Stimulated activated CD8-positive, alpha-beta memory T cell treated with anti-CD3 and anti-CD28 coated beads, Interleukin-2, amount 100 ng/mL, for 1 hour (primary cell): ENCODE results near the gene WT1.
"Not testable (repeated sequence)": the region's sequence is repeated elsewhere in the genome, so short reads cannot be mapped to it uniquely, and the experiment has no call there.

Experiments
- DNase-seq, 2 donors: peaks; one replicate each; pipeline ENCODE4 v3.0.0-alpha.2; 2020; ENCODE audit warnings: low read depth in 2 of 2

WT1 gene

DNA sequence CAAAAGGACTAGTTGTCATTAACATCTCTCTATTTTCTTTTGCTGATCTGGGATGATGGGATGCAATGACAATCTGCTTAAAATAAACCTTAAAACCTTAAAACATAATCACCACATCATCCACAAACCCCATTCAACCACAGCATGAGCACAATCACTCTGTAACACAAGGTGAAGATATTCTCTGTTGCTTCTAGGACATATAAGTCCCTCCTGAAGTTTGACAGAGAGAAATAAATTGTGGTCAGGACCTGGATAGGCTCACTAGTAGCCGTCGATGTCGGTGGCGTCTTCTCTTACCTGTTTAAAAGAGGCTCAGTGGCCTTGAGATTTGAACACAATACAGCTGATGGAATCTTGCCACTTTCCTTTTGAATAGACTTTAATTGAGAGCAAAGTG lies 47.9 kb downstream of the WT1 start:
- no peak for DNase-seq

DNA sequence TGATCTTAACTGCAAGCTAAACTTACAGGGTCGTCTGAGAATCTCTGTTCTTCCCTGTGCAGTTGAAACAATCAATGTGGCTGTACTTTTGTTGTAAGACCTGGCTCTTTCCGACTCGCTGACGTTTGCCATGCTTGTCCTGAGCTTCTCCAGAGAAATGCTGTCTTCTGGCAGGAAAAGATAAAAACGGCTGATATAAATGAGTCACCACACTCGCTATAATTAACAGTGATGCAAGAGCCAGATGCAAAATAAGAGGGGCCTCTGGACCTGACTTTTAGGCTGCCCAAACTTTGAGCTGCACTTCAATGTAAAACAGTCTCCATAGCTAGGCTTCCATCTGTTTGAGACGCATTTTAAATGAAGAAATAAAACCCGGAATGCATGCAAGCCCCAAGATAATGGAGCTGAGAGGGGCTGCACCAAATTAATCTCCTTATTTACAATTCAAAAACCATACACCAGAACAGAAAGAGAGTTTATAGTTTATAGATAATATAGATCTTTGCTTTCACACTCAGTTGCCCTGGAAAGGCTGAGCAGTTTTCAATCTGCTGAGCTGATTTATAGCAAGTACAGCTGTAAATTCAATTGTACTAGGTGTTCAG lies 48.5 kb downstream of the WT1 start:
- no peak for DNase-seq

DNA sequence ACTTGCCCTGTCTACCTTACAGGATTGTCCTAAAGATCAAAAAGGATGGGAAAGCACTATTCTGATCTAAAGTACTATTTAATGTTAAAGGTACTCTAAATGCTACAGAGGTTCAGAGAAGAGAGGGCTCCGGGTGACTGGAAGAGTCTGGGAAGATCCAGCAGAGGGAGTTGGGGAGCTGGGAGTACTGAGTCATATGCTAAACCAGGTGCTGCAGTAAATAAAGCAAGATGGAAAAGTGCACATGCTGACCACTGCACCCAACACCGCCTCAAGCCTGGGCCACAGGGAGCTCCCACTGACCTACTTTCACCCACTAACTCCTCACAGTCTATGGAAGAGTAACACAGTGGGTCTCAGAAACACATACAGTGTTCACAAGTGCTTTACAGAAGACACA lies 49.3 kb downstream of the WT1 start:
- no peak for DNase-seq

DNA sequence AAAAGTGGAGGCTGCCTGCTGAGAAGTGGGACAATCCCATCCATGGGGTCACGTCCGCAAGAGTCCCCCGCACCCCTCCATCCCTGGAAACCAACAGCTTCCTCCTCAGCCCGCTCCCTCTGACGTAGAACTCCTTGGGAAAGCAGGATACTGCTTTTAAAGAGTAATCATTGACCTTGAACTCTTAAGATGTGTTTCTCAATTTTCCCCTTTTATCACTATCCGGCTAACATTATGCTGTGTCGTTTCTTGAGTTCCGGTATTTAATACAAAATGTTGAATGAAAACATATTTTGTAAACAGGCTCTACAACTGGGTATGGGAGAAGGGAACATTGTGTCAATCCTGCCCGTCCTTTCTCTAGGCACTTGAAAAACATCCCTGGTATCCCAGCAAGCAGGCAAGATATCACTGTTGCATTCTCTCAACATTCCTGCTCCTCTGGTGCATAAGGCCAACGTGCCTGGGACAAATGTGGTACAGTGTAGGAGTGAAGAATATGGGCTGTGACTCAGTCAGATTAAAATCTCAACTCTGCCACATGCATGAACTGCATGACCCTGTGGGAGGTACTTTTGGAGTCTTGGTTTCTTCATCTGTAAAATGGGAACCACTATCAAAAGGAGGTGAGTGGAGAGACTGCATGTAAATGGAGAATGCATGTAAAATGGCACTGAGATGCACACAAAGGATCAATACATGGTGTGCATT lies 52.8 kb downstream of the WT1 start:
- no peak for DNase-seq

DNA sequence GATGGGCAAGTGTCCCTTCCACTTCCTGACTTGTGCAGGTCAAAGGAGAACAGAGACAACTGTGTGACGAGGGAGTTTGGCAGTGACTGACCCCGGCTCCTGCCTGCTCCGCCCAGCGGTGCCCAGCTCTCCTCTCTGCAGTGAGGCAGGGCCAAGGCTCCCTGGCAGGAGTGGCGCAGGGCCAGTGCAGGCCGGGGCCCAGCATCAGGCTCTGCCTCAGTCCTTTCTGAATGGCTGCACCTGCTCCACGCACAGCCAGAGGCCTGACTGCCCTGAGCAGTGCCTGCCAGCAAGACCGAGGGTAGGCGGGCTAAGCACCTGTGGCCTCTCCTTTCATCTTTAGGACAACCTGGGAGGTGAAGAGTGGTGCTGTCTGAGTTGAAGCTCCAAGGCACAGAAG lies 54.2 kb downstream of the WT1 start:
- DNase-seq: no peak

- DNase-seq: no peak
Measured at GRCh38 chr11:32379719-32380118, 55.6 kb downstream of the WT1 start.

- DNase-seq: no peak
Measured at GRCh38 chr11:32375826-32376225, 59.5 kb downstream of the WT1 start.

- DNase-seq: no peak
Measured at GRCh38 chr11:32374261-32374711, 61.1 kb downstream of the WT1 start.

GRCh38 chr11:32369987-32370386 lies 65.4 kb downstream of the WT1 start:
- not testable (repeated sequence) for DNase-seq

- no peak for DNase-seq
Measured at GRCh38 chr11:32366666-32367065, 68.7 kb downstream of the WT1 start.

DNA sequence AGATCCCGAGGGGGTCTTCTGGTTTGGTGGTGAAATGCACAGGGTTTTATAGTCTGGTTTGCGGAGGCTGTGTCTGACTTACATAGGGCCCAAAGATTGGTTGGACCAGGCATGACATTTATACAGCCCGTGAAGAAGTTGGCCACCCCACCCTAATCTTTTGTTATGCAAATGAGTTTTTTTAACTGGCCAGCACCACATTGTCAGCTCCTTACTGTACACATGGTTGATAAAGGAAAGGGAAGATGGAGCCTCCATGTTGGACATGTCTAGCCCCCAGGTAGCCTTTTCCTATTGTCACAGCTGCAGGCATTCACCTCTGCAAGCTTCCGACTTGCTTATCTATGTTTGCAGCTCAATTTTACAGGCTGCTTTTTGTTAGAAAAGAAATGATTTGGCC lies 70.1 kb downstream of the WT1 start:
- DNase-seq: no peak

DNA sequence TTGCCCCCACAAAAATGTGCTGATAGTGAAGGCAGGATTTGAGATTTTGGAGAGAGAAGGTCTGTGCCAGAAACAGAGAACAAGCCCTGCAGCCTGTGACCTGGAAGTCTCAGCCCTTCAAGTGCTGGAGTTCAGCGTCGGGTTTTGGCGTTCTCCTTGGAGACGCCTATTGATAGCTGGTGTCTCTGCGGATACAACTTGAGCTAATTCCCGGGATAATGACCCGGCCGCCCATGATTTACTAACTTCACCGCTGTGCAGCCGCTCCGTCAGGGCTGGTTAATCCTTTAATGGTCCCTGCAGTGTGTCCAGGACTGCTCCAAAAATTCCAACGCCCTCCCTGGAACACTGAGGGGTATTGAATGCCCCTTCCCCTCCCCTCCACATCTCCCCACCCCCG lies 76.6 kb downstream of the WT1 start:
- no peak for DNase-seq

GRCh38 chr11:32353884-32354283 lies 81.5 kb downstream of the WT1 start:
- no peak for DNase-seq

- no peak for DNase-seq
Measured at GRCh38 chr11:32348502-32348901, 86.8 kb downstream of the WT1 start.

DNA sequence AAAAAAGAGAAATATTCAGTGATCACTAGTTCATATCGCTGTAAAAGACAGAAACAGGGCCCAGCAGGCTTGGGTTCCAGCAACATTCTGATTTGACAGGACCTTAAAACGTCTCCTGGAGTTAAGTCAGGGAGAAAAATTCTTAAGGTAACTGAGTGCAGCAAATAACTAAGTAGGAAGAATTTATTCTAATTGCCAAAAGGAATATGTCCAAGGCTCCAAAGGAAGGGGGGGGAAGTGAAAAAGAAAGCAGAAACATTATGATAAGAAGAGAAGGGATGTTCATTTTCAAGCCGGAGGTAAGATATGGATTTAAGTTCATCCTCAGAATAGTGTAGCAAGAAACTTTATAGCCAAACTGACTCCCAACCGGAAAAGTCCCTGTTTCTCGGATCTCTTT lies 90.4 kb downstream of the WT1 start:
- no peak for DNase-seq

DNA sequence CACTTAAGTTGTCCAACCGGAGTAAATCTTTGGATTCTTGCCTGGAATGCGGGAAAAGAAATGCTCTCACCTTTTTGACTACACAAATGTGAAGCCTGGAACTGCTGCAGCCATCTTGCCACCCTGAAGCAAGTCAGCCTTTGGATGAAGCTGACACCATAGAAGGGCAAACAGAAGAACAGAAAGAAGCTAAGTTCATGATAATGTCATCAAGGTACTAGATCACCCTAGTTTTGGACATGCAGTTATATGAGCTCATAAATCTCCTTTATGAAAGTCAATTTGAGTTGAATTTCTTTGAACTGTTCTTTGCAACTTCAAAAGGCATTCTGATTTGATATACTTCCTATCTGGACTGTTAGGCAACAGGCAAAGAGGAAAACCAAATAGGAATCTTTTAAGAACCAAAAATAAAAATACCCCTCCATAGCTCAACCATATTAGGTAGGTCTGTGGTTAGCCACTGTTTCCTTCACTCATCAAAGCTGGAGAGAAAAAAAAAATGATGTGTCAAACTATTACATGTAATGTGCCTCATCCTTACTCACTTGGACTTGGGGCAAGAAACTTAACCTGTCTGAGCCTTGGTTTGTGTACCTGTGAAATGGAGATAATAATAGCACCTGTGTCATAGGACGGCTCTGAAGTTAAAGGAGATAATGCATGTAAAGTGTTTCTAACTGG lies 91.9 kb downstream of the WT1 start:
- no peak for DNase-seq

DNA sequence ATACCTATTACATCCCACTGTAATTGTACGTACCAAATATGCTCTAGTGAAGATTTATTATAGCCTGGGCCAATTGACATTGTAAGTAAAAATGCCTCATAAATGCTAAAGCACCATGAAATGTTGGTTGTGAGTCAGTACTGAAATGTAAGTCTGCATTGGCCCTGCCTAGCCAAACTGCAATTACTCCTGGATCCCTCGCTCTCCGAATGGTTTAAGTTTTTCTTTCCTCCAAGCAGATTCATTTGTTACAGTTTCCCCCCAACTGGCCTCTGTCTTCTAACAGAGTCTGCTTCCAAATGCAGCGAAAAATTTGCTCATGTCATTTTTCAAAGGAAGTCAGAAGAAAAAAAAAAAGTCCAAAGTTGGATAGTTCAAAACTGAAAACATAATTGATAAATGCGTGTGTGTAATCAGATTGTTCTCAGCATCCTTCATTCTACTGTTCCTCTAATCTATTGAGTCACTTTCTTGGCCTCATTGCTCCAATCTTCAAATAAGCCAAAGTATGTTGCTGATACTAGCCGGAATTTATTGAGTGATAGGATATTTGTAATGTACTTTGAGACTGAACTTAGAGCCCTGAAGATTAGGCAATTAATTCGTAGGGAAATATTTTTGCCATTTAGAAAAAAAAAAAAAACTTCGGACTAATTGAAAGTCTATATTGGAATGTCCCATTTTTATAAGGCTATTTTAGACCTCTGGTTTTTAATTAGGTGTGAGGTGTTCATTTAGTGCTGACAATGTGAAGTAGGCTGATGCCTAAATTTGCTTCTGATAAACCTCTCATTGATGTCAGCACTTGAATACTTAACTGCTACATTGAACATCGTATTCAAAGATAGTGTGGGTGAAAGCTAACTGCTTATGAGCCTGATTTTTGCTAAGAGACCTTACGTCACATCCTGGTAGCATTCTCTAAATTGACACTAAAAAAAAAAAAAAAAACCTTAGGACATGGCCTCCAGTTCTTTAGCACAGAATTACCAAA lies 93.4 kb downstream of the WT1 start:
- DNase-seq: no peak

DNA sequence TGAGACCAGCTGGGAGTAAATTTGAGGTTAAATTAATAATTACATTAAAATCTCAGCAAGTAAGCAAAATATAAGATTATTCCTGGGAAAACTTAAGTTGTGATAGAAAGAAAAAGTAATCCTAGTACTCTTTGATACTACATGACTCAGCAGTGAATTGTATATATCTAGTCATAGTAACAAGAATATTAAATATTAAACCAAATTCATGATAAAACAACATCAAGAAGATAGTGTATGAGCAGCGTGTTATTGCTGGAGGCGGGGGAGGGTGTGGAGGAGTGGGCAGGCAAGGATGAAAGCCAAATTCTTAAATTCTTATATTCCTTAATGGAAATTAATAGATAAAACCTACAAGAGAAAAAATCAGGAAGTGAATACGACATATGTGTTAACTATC lies 95.2 kb downstream of the WT1 start:
- DNase-seq: no peak
